ENCODE results near the gene SYT1.

DNA sequence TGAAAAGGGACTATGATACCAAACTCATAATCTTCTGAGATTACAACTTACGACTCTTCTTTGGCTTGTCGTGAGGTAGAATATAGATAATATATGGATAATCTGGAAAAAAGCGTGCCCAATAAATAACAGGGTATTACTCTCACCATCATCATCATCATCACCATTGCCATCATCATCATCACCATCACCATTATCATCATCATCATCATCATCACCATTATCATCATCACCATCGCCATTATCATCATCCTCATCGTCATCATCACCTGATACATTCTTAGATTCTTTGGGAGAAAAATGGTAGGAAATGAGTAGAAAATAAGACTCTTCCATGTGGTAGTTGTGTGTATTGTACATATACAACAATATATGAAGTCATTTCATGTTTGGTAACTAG, 259.8 kb downstream of the SYT1 start:
- TF ChIP-seq, protein P1, sequence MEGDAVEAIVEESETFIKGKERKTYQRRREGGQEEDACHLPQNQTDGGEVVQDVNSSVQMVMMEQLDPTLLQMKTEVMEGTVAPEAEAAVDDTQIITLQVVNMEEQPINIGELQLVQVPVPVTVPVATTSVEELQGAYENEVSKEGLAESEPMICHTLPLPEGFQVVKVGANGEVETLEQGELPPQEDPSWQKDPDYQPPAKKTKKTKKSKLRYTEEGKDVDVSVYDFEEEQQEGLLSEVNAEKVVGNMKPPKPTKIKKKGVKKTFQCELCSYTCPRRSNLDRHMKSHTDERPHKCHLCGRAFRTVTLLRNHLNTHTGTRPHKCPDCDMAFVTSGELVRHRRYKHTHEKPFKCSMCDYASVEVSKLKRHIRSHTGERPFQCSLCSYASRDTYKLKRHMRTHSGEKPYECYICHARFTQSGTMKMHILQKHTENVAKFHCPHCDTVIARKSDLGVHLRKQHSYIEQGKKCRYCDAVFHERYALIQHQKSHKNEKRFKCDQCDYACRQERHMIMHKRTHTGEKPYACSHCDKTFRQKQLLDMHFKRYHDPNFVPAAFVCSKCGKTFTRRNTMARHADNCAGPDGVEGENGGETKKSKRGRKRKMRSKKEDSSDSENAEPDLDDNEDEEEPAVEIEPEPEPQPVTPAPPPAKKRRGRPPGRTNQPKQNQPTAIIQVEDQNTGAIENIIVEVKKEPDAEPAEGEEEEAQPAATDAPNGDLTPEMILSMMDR (IDR thresholded peaks at IDR 0.05): no peak
- no peak for TF ChIP-seq POLR2A (IDR thresholded peaks at IDR 0.05)

All from Peyer's patch (tissue), 4 donors.